CD4-positive, alpha-beta T cell treated with Interleukin-10 for 1 hour (primary cell): ENCODE results near the gene ACY1.

ENCODE experiments used
- DNase-seq: peaks from one replicate; pipeline ENCODE4 v3.0.0-alpha.2; 2020

The ACY1 gene

GRCh38 chr3:51966016-51966415, 17.3 kb upstream of the ACY1 start:
- DNase-seq: no peak

GRCh38 chr3:51966486-51966885, 16.8 kb upstream of the ACY1 start:
- DNase-seq: no peak

GRCh38 chr3:51966922-51967383, 16.4 kb upstream of the ACY1 start:
- DNase-seq: no peak

- DNase-seq: peak; percentile 47
Observed at GRCh38 chr3:51967384-51968169, 15.8 kb upstream of the ACY1 start, which contains the start of gene PCBP4. Gene PCBP4, minus strand, starts transcription at chr3:51967454. Its CDS starts 6,214 bp downstream, at chr3:51961240.

GRCh38 chr3:51968170-51968775, 15.1 kb upstream of the ACY1 start:
- DNase-seq: no peak

GRCh38 chr3:51968883-51969678, 14.3 kb upstream of the ACY1 start:
- no peak for DNase-seq

GRCh38 chr3:51969841-51970240, 13.5 kb upstream of the ACY1 start:
- DNase-seq: no peak

- no peak for DNase-seq
Observed at GRCh38 chr3:51970606-51971300, 12.6 kb upstream of the ACY1 start.

GRCh38 chr3:51971350-51971749, 12.0 kb upstream of the ACY1 start:
- no peak for DNase-seq

- peak; percentile 19 for DNase-seq
Observed at GRCh38 chr3:51974277-51974962, 8.9 kb upstream of the ACY1 start.

- DNase-seq: peak; percentile 84
Observed at GRCh38 chr3:51974963-51975851, 8.1 kb upstream of the ACY1 start, which contains the start of gene ABHD14A. Gene ABHD14A, plus strand, starts transcription at chr3:51975064. Its CDS starts 72 bp downstream, at chr3:51975136.

GRCh38 chr3:51975852-51976549, 7.3 kb upstream of the ACY1 start:
- peak; percentile 42 for DNase-seq

- peak; percentile 53 for DNase-seq
Observed at GRCh38 chr3:51977446-51978142, 5.7 kb upstream of the ACY1 start.

- no peak for DNase-seq
Observed at GRCh38 chr3:51978143-51978502, 5.2 kb upstream of the ACY1 start.

GRCh38 chr3:51980253-51980652, 3.1 kb upstream of the ACY1 start:
- no peak for DNase-seq

GRCh38 chr3:51982352-51982837, 940 bp upstream of the ACY1 start:
- DNase-seq: peak; percentile 22

GRCh38 chr3:51983578-51984268, 388 bp downstream of the ACY1 start:
- DNase-seq: no peak

GRCh38 chr3:51984269-51984647, 923 bp downstream of the ACY1 start:
- DNase-seq: no peak

GRCh38 chr3:51985063-51985462, 1.7 kb downstream of the ACY1 start:
- DNase-seq: no peak
